Testis (tissue), 3 donors: ENCODE measurements around the gene LAMA1. TPM values are rescaled to one million over a fixed set of nuclear protein-coding genes. Genes with fewer than 3 reads are reported as not detected.

Source experiments
- DNase-seq: peaks from one replicate; pipeline ENCODE4 v3.0.0-alpha.2; 2019
- H3K27ac ChIP-seq, 2 donors: fragments of 200-600 bp; sonication (generic); one replicate each; pipeline ENCODE4 v1.5.1; 2019
- H3K27me3 ChIP-seq: fragments of 200-600 bp; sonication (generic); one replicate; pipeline ENCODE4 v1.5.1; 2019
- H3K36me3 ChIP-seq: fragments of 200-600 bp; sonication (generic); one replicate; pipeline ENCODE4 v1.5.1; 2017; ENCODE audit warnings: low read depth; ENCODE audit errors: missing control alignments
- H3K4me1 ChIP-seq: fragments of 200-600 bp; sonication (generic); one replicate; pipeline ENCODE4 v1.5.1; 2019
- H3K4me3 ChIP-seq, 2 donors: fragments of 200-600 bp; sonication (generic); one replicate each; pipeline ENCODE4 v1.5.1; 2017 to 2019
- H3K9me3 ChIP-seq: fragments of 200-600 bp; sonication (generic); one replicate; pipeline ENCODE4 v1.5.1; 2017
- POLR2A ChIP-seq: fragments of 450-650 bp; IDR thresholded peaks from one replicate; pipeline ENCODE4 v1.6.1; 2017; ENCODE audit warnings: antibody characterized with exemption, mild to moderate bottlenecking, moderate library complexity
- WGBS, 2 donors: methylation state at CpG; one replicate each; pipeline ENCODE4 v1.1.5; 2018; 5-methylcytosine and 5-hydroxymethylcytosine counted together
- intact Hi-C: fragments of 100-400 bp; cut with DNase I; formaldehyde crosslinking; loops from one replicate; pipeline ENCODE4 v1.15.1; 2023; ENCODE audit warnings: low total_unique reads
- polyA plus RNA-seq: library from polyadenylated mRNA; stranded (reverse); fragments of 350-450 nt; fragmentation: Illumina TruSeq; extraction: RNeasy Lipid Tissue Mini Kit (QIAGEN cat#74804); gene quantifications from one replicate; pipeline ENCODE4 v1.2.3, GENCODE V29; 2014; ENCODE audit warnings: low read depth, low replicate concordance; ENCODE audit not compliant: insufficient read depth
- total RNA-seq, 2 donors: library from RNA; depleted of rRNA; stranded (reverse); fragments of >200 nt; gene quantifications; one replicate each; pipeline ENCODE4 v1.2.3, GENCODE V29; 2016
- TF ChIP-seq, protein P1 (sequence below), 3 experiments: fragments of 450-650 bp in 2 of 3; fragments of 200-600 bp in 1 of 3; sonication (generic) in 1 of 3; IDR thresholded peaks; one replicate each; pipeline ENCODE4 v1.5.1; 2016 to 2019; ENCODE audit warnings: antibody characterized with exemption in 3 of 3, mild to moderate bottlenecking in 2 of 3, moderate library complexity in 1 of 3

Gene LAMA1
- total and polyA plus RNA-seq, 3 donors from 2014 or later, result 35.7 to 146 (median 141) TPM

DNA sequence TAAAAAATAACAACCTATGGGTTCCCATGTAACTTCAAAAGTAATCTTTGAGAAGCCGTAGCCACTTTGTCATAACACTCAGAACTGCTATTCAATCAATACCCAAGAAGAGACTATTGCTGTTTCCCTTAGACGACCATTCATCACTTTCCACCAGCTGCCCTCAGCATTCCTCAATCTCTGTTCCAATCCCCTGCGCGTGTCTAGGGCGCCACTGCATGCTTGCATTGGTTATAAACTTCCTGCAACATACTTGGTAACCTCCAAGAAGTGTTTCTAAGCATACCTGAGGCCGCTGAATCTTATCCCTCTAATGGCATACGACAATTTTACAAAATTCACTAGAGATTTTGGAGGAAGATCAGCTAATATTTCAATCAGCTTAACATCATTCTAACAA, 134.2 kb downstream of the LAMA1 start:
- Histone ChIP-seq H3K4me1 (no peaks in the 10 kb centered on the region), H3K27ac (no peak overlapping the region), H3K9me3 (no peaks in the 10 kb centered on the region), H3K27me3 (no peaks in the 10 kb centered on the region), H3K36me3 (no peaks in the 10 kb centered on the region), H3K4me3 (no peak overlapping the region)
- TF ChIP-seq, protein P1, sequence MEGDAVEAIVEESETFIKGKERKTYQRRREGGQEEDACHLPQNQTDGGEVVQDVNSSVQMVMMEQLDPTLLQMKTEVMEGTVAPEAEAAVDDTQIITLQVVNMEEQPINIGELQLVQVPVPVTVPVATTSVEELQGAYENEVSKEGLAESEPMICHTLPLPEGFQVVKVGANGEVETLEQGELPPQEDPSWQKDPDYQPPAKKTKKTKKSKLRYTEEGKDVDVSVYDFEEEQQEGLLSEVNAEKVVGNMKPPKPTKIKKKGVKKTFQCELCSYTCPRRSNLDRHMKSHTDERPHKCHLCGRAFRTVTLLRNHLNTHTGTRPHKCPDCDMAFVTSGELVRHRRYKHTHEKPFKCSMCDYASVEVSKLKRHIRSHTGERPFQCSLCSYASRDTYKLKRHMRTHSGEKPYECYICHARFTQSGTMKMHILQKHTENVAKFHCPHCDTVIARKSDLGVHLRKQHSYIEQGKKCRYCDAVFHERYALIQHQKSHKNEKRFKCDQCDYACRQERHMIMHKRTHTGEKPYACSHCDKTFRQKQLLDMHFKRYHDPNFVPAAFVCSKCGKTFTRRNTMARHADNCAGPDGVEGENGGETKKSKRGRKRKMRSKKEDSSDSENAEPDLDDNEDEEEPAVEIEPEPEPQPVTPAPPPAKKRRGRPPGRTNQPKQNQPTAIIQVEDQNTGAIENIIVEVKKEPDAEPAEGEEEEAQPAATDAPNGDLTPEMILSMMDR (IDR thresholded peaks at IDR 0.05), result no peak
- TF ChIP-seq POLR2A, result no peak
- 78 to 91% methylated on average over 7 of the region's 7 CpGs for WGBS, 2 donors
- no peak for DNase-seq
- intact Hi-C loops, result no loop called here

DNA sequence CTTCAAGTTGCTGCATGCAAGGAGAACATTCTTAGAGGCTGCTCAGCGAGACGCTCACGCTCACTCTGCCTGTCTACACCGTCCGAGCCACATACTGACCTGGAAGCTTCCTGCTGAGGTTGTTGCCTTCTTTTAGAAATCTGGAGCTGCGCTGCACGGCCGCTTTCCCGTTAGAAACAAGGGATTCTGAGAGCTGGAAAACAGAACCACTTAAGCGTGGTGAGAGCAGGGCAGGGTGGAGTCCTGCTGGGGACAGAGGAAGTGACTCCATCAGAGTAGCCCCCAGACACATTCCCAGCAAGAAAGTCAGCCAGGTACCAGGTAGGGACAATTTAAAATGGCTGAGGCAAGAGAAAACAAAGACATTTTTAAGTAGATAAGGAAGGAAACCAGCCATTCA, 135.2 kb downstream of the LAMA1 start:
- TF ChIP-seq POLR2A, result no peak
- TF ChIP-seq, protein P1 (IDR thresholded peaks at IDR 0.05), result no peak
- no peaks in the 10 kb centered on the region for H3K36me3 ChIP-seq
- no peak overlapping the region for H3K4me3 ChIP-seq
- H3K9me3 ChIP-seq, result no peaks in the 10 kb centered on the region
- H3K4me1 ChIP-seq, result no peaks in the 10 kb centered on the region
- H3K27ac ChIP-seq, result no peak overlapping the region
- 81 to 86% methylated on average over 10 of the region's 10 CpGs for WGBS, 2 donors
- H3K27me3 ChIP-seq, result no peaks in the 10 kb centered on the region
- intact Hi-C loops, result no loop called here
- DNase-seq, result no peak

DNA sequence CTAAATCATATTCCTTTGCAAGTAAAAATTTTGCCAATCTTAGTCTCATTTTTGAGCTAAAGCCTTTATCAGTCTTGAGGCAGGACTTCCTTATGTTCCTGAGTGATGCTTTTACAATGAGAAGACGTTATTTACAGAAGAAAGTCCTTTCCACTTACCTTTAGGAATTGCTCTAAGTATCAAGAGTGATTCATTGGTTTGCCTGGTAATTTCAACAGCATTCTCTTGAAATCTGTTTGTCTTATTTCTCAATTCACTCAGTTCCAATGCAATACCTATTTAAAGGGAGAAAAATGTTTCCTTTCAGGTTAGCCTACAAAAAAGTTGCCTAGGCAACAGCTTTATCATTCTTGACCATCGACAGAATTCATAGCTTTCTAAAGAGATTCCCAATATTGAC, 137.2 kb downstream of the LAMA1 start:
- intact Hi-C loops, result no loop called here
- Histone ChIP-seq H3K27me3 (no peaks in the 10 kb centered on the region), H3K9me3 (no peaks in the 10 kb centered on the region), H3K4me3 (no peak overlapping the region), H3K27ac (no peak overlapping the region), H3K36me3 (no peaks in the 10 kb centered on the region), H3K4me1 (no peaks in the 10 kb centered on the region)
- no peak for DNase-seq
- TF ChIP-seq, protein P1 (IDR thresholded peaks at IDR 0.05), result no peak
- no peak for TF ChIP-seq POLR2A
- 81 to 85% methylated on average over 2 of the region's 2 CpGs for WGBS, 2 donors

DNA sequence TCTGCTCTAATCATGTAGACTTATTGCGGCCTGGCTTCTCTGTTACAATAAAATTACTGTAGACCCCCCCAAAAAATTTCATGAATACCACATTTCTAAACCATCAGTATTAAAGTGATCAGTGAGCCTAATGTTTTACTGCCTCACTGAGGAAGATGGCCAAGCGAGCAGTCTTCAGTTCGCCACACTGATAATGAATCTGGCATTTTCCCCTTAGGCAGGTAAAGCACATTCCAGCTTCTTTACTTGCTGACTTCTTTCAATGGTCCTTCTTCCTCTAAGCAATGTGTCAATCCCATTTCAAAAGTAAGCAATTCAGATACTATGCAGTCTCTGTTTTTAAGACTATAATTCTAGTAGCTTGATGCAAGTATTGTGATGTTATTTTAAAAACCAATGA, 137.6 kb downstream of the LAMA1 start:
- no peaks in the 10 kb centered on the region for H3K36me3 ChIP-seq
- no peak for DNase-seq
- no peaks in the 10 kb centered on the region for H3K9me3 ChIP-seq
- 94 to 98% methylated on average over 3 of the region's 3 CpGs for WGBS, 2 donors
- no peak overlapping the region for H3K4me3 ChIP-seq
- H3K27me3 ChIP-seq, result no peaks in the 10 kb centered on the region
- H3K27ac ChIP-seq, result no peak overlapping the region
- H3K4me1 ChIP-seq, result no peaks in the 10 kb centered on the region
- intact Hi-C loops, result no loop called here
- no peak for TF ChIP-seq POLR2A
- TF ChIP-seq, protein P1 (IDR thresholded peaks at IDR 0.05), result no peak

DNA sequence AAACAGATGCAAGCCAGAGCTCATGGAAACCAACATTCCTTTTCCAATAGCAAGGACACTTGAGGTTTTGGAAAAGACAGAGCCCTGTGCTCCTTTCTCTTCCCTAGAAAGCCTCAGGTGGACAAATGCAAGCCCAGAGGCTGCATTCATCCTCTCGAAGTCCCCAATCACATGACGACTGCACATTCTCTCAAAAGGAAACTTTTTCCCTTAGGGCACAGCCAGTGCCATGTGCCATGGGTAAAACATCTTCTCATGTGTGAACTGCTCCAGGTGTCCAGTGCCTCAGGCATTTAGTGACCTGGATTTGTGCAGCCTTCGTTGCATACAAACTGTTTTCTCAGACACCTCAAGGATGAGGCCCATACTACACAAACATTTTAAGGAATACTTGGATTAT, 140.7 kb downstream of the LAMA1 start:
- 87 to 94% methylated on average over 3 of the region's 3 CpGs for WGBS, 2 donors
- H3K4me3 ChIP-seq, result no peak overlapping the region
- no peak for TF ChIP-seq POLR2A
- TF ChIP-seq, protein P1 (IDR thresholded peaks at IDR 0.05), result no peak
- H3K27ac ChIP-seq, result no peak overlapping the region
- no peaks in the 10 kb centered on the region for H3K27me3 ChIP-seq
- DNase-seq, result no peak
- intact Hi-C loops, result no loop called here
- H3K9me3 ChIP-seq, result no peaks in the 10 kb centered on the region
- H3K36me3 ChIP-seq, result no peaks in the 10 kb centered on the region
- no peaks in the 10 kb centered on the region for H3K4me1 ChIP-seq
